H54 (cell line): ENCODE results near the gene PXDC1.

Source experiments
- DNase-seq: peaks from one replicate; pipeline ENCODE4 v3.0.0; 2011; ENCODE audit warnings: low spot score, mixed read lengths; ENCODE audit not compliant: insufficient read length
- FAIRE-seq: peaks from 3 replicates; lab custom pipeline; 2011; peaks lifted over from hg19 to GRCh38; lab: Jason Lieb, UNC
- POLR2A ChIP-seq: IDR thresholded peaks from 2 replicates; pipeline ENCODE4 v1.6.1; 2011; ENCODE audit warnings: low read depth, mild to moderate bottlenecking, low read length

Gene PXDC1

GRCh38 chr6:3719462-3720308 lies 31.8 kb downstream of the PXDC1 start:
- FAIRE-seq, result no peak
- DNase-seq, result no peak
- TF ChIP-seq POLR2A, result no peak

DNA sequence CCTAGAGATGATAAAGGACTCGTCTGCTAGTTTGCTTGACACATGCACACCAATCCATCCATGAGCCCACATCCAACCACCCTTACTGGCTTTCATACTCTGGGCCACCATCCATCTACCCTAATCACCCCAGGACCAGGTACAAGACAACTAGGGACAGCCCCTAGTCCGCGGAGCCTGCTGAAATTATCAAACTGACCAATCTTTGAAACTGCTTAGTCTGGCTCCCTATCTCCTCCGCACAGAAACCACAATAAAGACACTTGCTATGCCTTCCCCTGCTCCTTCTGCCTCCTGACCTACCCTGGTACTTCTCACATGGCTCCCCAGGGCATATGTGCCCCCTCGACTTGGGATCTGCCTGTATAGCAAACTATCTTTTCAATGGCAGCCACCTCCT lies 33.1 kb downstream of the PXDC1 start:
- no peak for TF ChIP-seq POLR2A
- DNase-seq, result no peak
- no peak for FAIRE-seq

DNA sequence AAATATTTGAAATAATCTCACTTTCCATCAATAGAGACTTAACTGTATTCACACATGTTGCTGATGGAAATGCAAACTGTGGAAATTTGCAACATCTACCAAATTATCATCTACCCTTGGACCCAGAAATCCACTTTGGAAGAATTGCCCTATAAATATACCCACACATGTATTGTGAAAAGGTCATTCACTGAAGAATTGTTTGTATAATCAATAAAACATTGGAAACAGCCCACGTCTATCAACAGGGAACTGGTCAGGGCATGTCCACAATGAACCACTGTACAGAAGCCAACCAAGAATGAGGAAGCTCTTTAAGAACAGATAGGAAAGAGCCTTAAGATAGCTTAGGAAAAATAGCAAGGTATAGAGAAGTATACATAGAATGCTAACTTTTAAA lies 36.2 kb downstream of the PXDC1 start:
- DNase-seq (no peak), FAIRE-seq (no peak)
- TF ChIP-seq POLR2A, result no peak

DNA sequence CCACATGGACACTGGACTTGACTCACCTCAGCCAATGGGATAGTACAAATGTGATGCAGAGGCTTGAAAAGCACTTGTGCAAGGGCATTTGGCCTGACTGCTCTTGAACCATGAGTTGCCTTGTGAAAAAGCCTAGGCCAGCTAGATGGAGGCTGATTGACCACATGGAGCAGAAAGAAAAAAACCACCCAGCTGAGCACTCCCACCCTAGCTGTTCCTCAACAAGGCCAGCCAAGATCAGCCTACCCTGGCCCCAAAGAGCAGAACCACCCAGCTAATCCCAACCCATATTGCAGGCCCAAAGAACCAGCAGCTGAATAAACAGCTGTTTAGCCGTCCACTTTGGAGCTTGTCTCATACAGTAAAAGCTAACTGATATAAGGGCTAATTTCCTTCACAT lies 36.7 kb downstream of the PXDC1 start:
- no peak for TF ChIP-seq POLR2A
- FAIRE-seq (no peak), DNase-seq (no peak)

DNA sequence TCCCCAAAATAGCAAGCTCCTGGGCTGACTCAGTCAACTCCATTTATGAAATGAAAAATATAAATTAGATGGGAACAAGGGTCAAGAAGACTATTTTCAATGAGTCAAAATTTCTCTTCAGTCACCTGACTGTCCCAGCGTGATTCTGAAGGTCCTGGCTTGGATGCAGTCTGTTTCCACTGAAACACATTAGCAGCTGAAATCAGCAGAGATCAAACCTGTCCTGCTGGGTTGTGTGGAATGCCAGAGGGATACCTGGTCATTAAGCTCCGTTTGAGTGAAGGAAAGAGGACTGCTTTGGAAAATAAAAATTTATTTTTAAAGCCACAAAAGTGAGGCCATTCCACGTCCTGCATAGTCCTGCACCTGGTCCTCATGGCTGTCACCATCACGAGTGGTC lies 37.4 kb downstream of the PXDC1 start:
- DNase-seq, result no peak
- no peak for TF ChIP-seq POLR2A
- FAIRE-seq, result no peak

DNA sequence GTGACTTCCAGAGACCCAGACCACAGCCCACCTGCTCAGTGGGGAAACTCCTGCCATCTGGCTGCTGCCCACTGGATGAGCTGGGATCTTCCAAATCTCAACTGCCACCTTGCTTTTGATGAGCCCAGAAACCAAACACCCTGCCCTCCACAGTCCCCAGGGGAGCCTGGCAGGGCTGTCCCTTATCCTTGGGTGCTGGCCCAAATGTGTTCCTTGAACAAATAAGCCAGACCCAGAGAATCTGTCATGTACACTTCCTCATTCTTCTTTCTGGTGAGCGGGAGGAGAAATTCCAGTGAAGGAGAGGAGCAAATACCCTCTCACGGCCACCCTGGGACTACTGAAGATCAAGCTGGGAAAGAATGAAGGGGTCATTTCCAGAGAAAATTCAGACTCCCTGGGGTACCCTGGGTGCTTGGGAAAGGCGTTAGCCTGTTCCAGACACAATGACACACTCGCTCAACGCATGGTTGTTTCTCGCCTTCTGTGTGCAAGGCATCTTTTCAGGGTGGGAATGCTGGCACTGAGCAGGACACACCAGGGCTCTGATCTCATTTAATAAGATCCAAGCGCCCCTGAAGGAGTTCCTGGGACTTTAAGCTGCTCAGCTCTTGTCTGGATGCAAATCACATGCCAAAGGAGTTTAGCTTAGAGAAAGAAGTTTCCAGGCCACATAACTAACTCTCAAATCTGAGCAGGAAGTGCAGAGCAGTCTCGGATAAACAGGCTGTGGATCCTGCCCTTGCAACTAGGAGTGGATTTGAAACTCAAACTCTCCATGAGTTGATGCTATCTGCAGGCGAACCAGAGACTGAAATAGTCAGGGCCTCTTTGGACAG lies 38.5 kb downstream of the PXDC1 start:
- FAIRE-seq (no peak), DNase-seq (no peak)
- no peak for TF ChIP-seq POLR2A

DNA sequence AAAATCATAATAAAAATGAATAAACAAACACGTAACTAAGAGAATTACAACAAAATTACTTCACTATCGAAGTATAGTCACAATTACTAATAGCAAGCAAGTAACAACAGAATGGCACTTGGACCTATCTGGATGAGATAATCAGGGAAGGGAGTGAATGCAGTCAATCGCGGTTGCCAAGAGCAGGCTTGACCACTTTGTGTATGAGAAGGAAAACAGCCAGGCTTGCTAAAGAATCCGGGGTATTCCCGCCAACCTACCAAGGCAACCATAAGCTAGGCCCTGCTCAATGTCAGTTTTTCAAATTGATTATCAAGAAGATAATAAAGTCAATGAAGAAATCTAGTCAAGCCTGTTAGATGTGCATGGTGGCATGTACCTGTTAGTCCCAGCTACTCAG lies 39.7 kb downstream of the PXDC1 start:
- DNase-seq (no peak), FAIRE-seq (no peak)
- no peak for TF ChIP-seq POLR2A

- no peak for DNase-seq
- no peak for TF ChIP-seq POLR2A
- no peak for FAIRE-seq
Measured at GRCh38 chr6:3710403-3710802, 41.1 kb downstream of the PXDC1 start.

- FAIRE-seq (no peak), DNase-seq (no peak)
Measured at GRCh38 chr6:3708540-3708939, 43.0 kb downstream of the PXDC1 start.

DNA sequence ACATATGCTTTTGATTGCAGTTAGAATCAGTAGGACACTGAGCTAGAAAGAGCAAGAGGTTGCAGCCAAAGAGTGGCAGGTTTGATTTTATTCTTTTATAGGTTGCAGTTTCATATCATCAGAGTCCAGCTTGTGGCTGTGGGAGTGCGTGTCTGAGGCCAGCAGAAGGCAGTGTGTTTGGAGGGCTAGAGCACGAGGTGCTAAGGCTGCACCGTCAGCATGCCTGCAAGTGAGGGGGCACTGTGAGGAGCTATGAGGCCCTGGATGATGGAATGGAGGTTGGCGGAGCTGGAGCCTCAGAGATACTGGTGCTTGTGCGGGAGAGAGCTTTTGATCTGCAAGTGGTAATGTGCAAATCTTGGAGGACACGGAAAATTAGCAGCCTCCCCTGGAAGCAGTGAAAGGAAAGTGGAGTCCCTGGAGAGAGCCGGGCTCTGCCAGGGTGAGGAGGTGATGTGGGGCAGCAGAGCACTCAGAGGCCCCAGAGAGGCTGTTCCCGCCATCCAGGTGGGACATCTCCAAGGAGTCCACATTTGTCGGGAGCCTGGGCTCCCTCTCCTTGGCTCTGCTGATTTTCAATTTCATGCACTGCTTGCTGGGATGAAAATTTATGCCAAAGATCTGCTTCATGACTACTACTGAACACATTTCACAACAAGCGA lies 43.6 kb downstream of the PXDC1 start:
- DNase-seq, result no peak
- TF ChIP-seq POLR2A, result no peak
- no peak for FAIRE-seq

More at GRCh38 chr6:3708540-3708939, 43.0 kb downstream of the PXDC1 start:
- TF ChIP-seq POLR2A, result no peak

DNA sequence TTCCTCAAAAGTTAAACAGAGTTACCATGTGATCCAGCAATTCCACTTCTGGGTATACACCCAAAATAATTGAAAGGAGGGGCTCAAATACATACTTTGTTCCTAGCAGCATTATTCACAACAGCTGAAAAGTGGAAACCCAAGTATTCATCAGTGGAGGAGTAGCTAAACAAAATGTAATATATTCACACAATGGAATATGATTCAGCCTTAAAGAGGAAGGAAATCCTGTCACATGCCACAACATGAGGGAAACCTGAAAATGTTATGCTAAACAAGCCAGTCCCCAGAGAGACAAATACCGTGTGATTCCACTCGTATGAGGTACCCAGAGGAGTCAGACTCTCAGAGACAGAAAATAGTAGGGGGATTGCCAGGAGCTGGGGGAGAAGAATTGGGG lies 44.5 kb downstream of the PXDC1 start:
- no peak for FAIRE-seq
- no peak for DNase-seq
- no peak for TF ChIP-seq POLR2A

DNA sequence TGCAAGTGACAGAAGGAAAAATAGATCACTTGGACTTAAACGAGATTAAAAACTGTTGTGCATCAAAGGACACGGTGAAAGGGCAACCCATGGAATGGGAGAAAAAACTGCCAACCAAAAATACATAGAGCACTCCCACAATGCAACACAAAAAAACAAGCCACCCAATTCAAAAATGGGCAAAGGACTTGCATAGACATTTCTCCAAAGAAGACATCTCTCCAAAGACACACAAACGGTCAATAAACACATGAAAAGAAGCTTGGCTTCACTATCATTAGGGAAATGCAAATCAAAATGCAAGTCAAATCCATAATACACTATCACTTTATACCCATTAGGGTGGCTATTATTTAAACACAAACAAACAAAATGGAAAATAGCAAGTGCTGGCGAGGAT lies 45.0 kb downstream of the PXDC1 start:
- DNase-seq (no peak), FAIRE-seq (no peak)
- TF ChIP-seq POLR2A, result no peak

- no peak for FAIRE-seq
- no peak for TF ChIP-seq POLR2A
- DNase-seq, result no peak
Measured at GRCh38 chr6:3701631-3702030, 49.9 kb downstream of the PXDC1 start.

GRCh38 chr6:3699231-3699630 lies 52.3 kb downstream of the PXDC1 start:
- FAIRE-seq (no peak), DNase-seq (no peak)
- no peak for TF ChIP-seq POLR2A

GRCh38 chr6:3698021-3698420 lies 53.5 kb downstream of the PXDC1 start:
- no peak for TF ChIP-seq POLR2A
- FAIRE-seq (no peak), DNase-seq (no peak)
